IMR-90 (cell line): ENCODE results near the gene SLC25A31. TPM values are rescaled to one million over a fixed set of nuclear protein-coding genes. Genes with fewer than 3 reads are reported as not detected.

Source experiments
- ATAC-seq: fragments of 200-7000 bp; cut with Tn5 transposase; 2 replicates; pipeline ENCODE4 v1.9.1; 2020; ENCODE audit warnings: low read depth, mild to moderate bottlenecking, moderate library complexity
- BruUV-seq: library from RNA; stranded (reverse); fragments of 400-500 nt; replicated peaks from 2 replicates; lab custom pipeline; 2021; lab: Mats Ljungman, UMichigan
- CTCF ChIA-PET: fragments of 300-600 bp; formaldehyde crosslinking; extraction: SDS; loops from one replicate; lab custom pipeline; 2021; ENCODE audit warnings: antibody characterized with exemption; lab: Yijun Ruan, JAX
- POLR2A ChIA-PET: fragments of 300-600 bp; sonication (Branson Sonifier 250); formaldehyde crosslinking; loops from one replicate; lab custom pipeline; 2022; ENCODE audit warnings: antibody characterized with exemption; ENCODE audit not compliant: unreplicated experiment; lab: Charles Lee
- DNase-seq: peaks from one replicate; pipeline ENCODE4 v3.0.0; 2013
- H2AFZ ChIP-seq: replicated peaks from 2 replicates; pipeline ENCODE3; 2013; ENCODE audit warnings: low read length, mild to moderate bottlenecking; ENCODE audit not compliant: poor library complexity
- H2AK5ac ChIP-seq: 2 replicates; pipeline ENCODE4 v1.6.1; 2013; ENCODE audit warnings: low read depth, low read length, inconsistent platforms
- H2AK9ac ChIP-seq: replicated peaks from 2 replicates; pipeline ENCODE3; 2013; ENCODE audit warnings: mild to moderate bottlenecking, low read depth, low read length, moderate library complexity; ENCODE audit not compliant: poor library complexity
- H2BK120ac ChIP-seq: 2 replicates; pipeline ENCODE4 v1.6.1; 2013; ENCODE audit warnings: low read depth, low read length, inconsistent platforms
- H2BK15ac ChIP-seq: 3 replicates; pipeline ENCODE4 v1.6.1; 2013; ENCODE audit warnings: low read depth, low read length, inconsistent platforms
- H2BK20ac ChIP-seq: 2 replicates; pipeline ENCODE4 v1.6.1; 2013; ENCODE audit warnings: low read depth, mild to moderate bottlenecking, inconsistent platforms, low read length, moderate library complexity
- H2BK5ac ChIP-seq: 2 replicates; pipeline ENCODE4 v1.6.1; 2013; ENCODE audit warnings: mild to moderate bottlenecking, low read depth, low read length, inconsistent platforms; ENCODE audit not compliant: poor library complexity, severe bottlenecking
- H3K14ac ChIP-seq: replicated peaks from 2 replicates; pipeline ENCODE4 v1.6.1; 2013; ENCODE audit warnings: low read depth, low read length, inconsistent platforms
- H3K18ac ChIP-seq: 2 replicates; pipeline ENCODE4 v1.6.1; 2013; ENCODE audit warnings: low read depth, low read length, control low read depth
- H3K23ac ChIP-seq: 2 replicates; pipeline ENCODE4 v1.6.1; 2013; ENCODE audit warnings: low read depth, low read length, inconsistent platforms
- H3K27ac ChIP-seq: 2 replicates; pipeline ENCODE4 v1.5.1; 2013; ENCODE audit warnings: mild to moderate bottlenecking, control low read depth, low read length; ENCODE audit not compliant: insufficient read depth
- H3K27me3 ChIP-seq: 2 replicates; pipeline ENCODE4 v1.6.1; 2013; ENCODE audit warnings: low read length; ENCODE audit not compliant: control insufficient read depth, insufficient read depth
- H3K36me3 ChIP-seq: 2 replicates; pipeline ENCODE4 v1.6.1; 2013; ENCODE audit warnings: low read length, mixed read lengths; ENCODE audit not compliant: control insufficient read depth, insufficient read depth
- H3K4ac ChIP-seq: 2 replicates; pipeline ENCODE4 v1.6.1; 2013; ENCODE audit warnings: low read depth, low read length, inconsistent platforms
- H3K4me1 ChIP-seq: 2 replicates; pipeline ENCODE4 v1.6.1; 2013; ENCODE audit warnings: low read length, mixed read lengths; ENCODE audit not compliant: control insufficient read depth, insufficient read depth
- H3K4me2 ChIP-seq: 2 replicates; pipeline ENCODE4 v1.6.1; 2013; ENCODE audit warnings: low read depth, mild to moderate bottlenecking, control low read depth, low read length, moderate library complexity
- H3K4me3 ChIP-seq: 2 replicates; pipeline ENCODE4 v1.5.1; 2013; ENCODE audit warnings: low read depth, mild to moderate bottlenecking, control low read depth, low read length, moderate library complexity; ENCODE audit not compliant: insufficient read depth
- H3K56ac ChIP-seq: 2 replicates; pipeline ENCODE4 v1.6.1; 2013; ENCODE audit warnings: low read length, inconsistent platforms; ENCODE audit not compliant: insufficient read depth; ENCODE audit errors: extremely low read depth
- H3K79me1 ChIP-seq, 2 experiments: 2 replicates each; pipeline ENCODE4 v1.6.1; 2013; ENCODE audit warnings: low read length in 2 of 2, inconsistent platforms in 1 of 2, low read depth in 1 of 2
- H3K9ac ChIP-seq: 2 replicates; pipeline ENCODE4 v1.6.1; 2013; ENCODE audit warnings: low read depth, low read length, control low read depth
- H3K9me1 ChIP-seq: 2 replicates; pipeline ENCODE4 v1.6.1; 2013; ENCODE audit warnings: low read length, inconsistent platforms; ENCODE audit not compliant: insufficient read depth
- H3K9me3 ChIP-seq: 2 replicates; pipeline ENCODE4 v1.6.1; 2013; ENCODE audit warnings: low read length; ENCODE audit not compliant: control insufficient read depth, insufficient read depth
- H4K20me1 ChIP-seq: 2 replicates; pipeline ENCODE4 v1.6.1; 2013; ENCODE audit warnings: low read length, inconsistent platforms; ENCODE audit not compliant: insufficient read depth
- H4K5ac ChIP-seq: 2 replicates; pipeline ENCODE4 v1.6.1; 2013; ENCODE audit warnings: mild to moderate bottlenecking, low read depth, low read length, control low read depth
- H4K8ac ChIP-seq, 2 experiments: 2 replicates each; pipeline ENCODE4 v1.6.1; 2013; ENCODE audit warnings: low read depth in 2 of 2, low read length in 2 of 2, control low read depth in 1 of 2, inconsistent platforms in 1 of 2
- H4K91ac ChIP-seq: 2 replicates; pipeline ENCODE4 v1.6.1; 2013; ENCODE audit warnings: low read depth, low read length, inconsistent platforms; ENCODE audit not compliant: insufficient read depth
- MXI1 ChIP-seq: IDR thresholded peaks from 2 replicates; pipeline ENCODE4 v1.6.1; 2012; ENCODE audit warnings: low read depth, mild to moderate bottlenecking, low read length, moderate library complexity, borderline replicate concordance
- WGBS, 2 experiments: methylation state at CpG; one replicate each; pipeline versions ENCODE4 v1.1.5 to v1.1.7; 2013; ENCODE audit warnings: missing lambda C conversion rate in 2 of 2; ENCODE audit not compliant: insufficient read length in 1 of 2; ENCODE audit errors: extremely low coverage in 2 of 2; 5-methylcytosine and 5-hydroxymethylcytosine counted together
- dilution Hi-C: fragments of 300-500 bp; cut with HindIII; formaldehyde crosslinking; loops from one replicate; pipeline ENCODE4 v1.14.3; 2018; ENCODE audit warnings: low sequenced_read_pairs; ENCODE audit not compliant: unreplicated experiment
- in situ Hi-C: fragments of 300-500 bp; cut with MboI; formaldehyde crosslinking; loops from 3 replicates; pipeline ENCODE4 v1.14.3; 2019; ENCODE audit warnings: low sequenced_read_pairs, inconsistent platforms, mixed read lengths
- intact Hi-C: fragments of 100-400 bp; cut with micrococcal nuclease; formaldehyde crosslinking; loops from 2 replicates; pipeline ENCODE4 v1.10.0; 2022
- polyA plus RNA-seq, 3 experiments: library from polyadenylated mRNA; depleted of rRNA; stranded (reverse); fragments of >200 nt; gene quantifications; 2 replicates each; pipeline ENCODE4 v1.2.3, GENCODE V29; 2012; ENCODE audit warnings: low replicate concordance in 1 of 3
- total RNA-seq: library from RNA; depleted of rRNA; stranded (reverse); fragments of >200 nt; gene quantifications from 2 replicates; pipeline ENCODE4 v1.2.3, GENCODE V29; 2012

The SLC25A31 gene
- total and polyA plus RNA-seq, 2 of the 4 experiments (the other 2 are of a cell fraction), result not detected

- no TSS peak for BruUV-seq
- no peak overlapping the region for H3K23ac ChIP-seq
- H3K27me3 ChIP-seq, result no peaks in the 10 kb centered on the region; the same call in 1 of the 2 replicates
- H4K20me1 ChIP-seq, result no peaks in the 10 kb centered on the region
- H2BK20ac ChIP-seq, result no peak overlapping the region
- no peak overlapping the region for H4K5ac ChIP-seq
- H2AFZ ChIP-seq, result no peak overlapping the region
- H2AK9ac ChIP-seq, result no peak overlapping the region
- dilution Hi-C loops (no loop called here), in situ Hi-C loops (no loop called here), intact Hi-C loops (no loop called here)
- no peak overlapping the region for H2BK120ac ChIP-seq
- H3K4me3 ChIP-seq, result no peak overlapping the region
- no peak overlapping the region for H3K14ac ChIP-seq
- ChIA-PET POLR2A (no interaction called here), CTCF (no interaction called here)
- no peaks in the 10 kb centered on the region for H3K4me1 ChIP-seq
- no peak overlapping the region for H2AK5ac ChIP-seq
- H3K79me1 ChIP-seq, result no peaks in the 10 kb centered on the region
- no peaks in the 10 kb centered on the region for H3K36me3 ChIP-seq
- DNase-seq (no peak), ATAC-seq (no peak)
- H2BK15ac ChIP-seq, result no peak overlapping the region
- no peak overlapping the region for H3K56ac ChIP-seq
- H3K18ac ChIP-seq, result no peak overlapping the region
- no peak overlapping the region for H4K91ac ChIP-seq
- H3K4me2 ChIP-seq, result no peak overlapping the region
- WGBS, 2 experiments, result no CpG with 5 or more reads among the region's 4 CpGs
- no peak overlapping the region for H3K4ac ChIP-seq
- no peaks in the 10 kb centered on the region for H3K9me1 ChIP-seq
- no peak overlapping the region for H2BK5ac ChIP-seq
- no peak overlapping the region for H3K27ac ChIP-seq
- no peak overlapping the region for H4K8ac ChIP-seq
- H3K9me3 ChIP-seq, result no peaks in the 10 kb centered on the region
- H3K9ac ChIP-seq, result no peak overlapping the region
- TF ChIP-seq MXI1, result no peak
These were observed 45.6 kb downstream of the SLC25A31 start for GRCh38 chr4:127775843-127776242.
